ENCODE measurements around the gene CPEB1.

DNA sequence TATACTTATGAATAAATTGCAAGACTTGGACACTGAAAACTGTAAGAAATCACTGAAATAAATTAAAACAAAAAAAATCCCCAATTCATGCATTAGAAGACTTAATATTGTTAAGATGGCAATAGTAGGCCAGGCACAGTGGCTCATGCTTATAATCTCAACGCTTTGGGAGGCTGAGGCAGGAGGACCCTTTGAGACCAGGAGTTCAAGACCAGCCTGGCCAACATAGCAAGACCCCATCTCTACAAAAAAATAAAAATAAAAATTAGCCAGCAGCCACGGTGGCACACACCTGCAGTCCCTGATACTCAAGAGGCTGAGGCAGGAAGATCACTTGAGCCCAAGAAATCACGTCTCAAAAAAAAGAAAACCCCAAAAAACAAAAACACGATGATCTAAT, 35.8 kb downstream of the CPEB1 start:
- no peak for TF ChIP-seq EZH2 (IDR thresholded peaks at IDR 0.05; ENCODE audit: low read length, missing control alignments)
- no peak for TF ChIP-seq CTCF (conservative IDR thresholded peaks at IDR 0.05 in 1 of 2, IDR thresholded peaks at IDR 0.05 in 1 of 2; ENCODE audit: low read depth in 1 of 2, low read length in 2 of 2)

All from fibroblast of lung (primary cell).